Upper lobe of right lung (tissue), 1 donor: Measurements from ENCODE around the gene DGLUCY. TPM values are rescaled to one million over a fixed set of nuclear protein-coding genes. Genes with fewer than 3 reads are reported as not detected.

ENCODE experiments used
- ATAC-seq: fragments of 200-7000 bp; cut with Tn5 transposase; one replicate; pipeline ENCODE4 v1.9.1; 2020; ENCODE audit warnings: mild to moderate bottlenecking, moderate library complexity
- DNase-seq: peaks from one replicate; pipeline ENCODE4 v3.0.0-alpha.2; 2020
- H3K27ac ChIP-seq: fragments of 200-600 bp; one replicate; pipeline ENCODE4 v1.8.0; 2022
- H3K27me3 ChIP-seq: fragments of 200-600 bp; one replicate; pipeline ENCODE4 v1.8.0; 2022; ENCODE audit warnings: mild to moderate bottlenecking
- H3K36me3 ChIP-seq: fragments of 200-600 bp; one replicate; pipeline ENCODE4 v1.8.0; 2022
- H3K4me1 ChIP-seq: fragments of 200-600 bp; one replicate; pipeline ENCODE4 v1.8.0; 2022
- H3K4me3 ChIP-seq: fragments of 200-600 bp; one replicate; pipeline ENCODE4 v1.8.0; 2022; ENCODE audit warnings: mild to moderate bottlenecking
- H3K9me3 ChIP-seq: fragments of 200-600 bp; one replicate; pipeline ENCODE4 v1.8.0; 2022
- intact Hi-C: fragments of 100-400 bp; cut with DNase I; formaldehyde crosslinking; loops from one replicate; pipeline ENCODE4 v1.11.0; 2022
- total RNA-seq: library from RNA; stranded (reverse); fragmentation: NEBNext Ultra II Directional; extraction: Animal tissue kit (Norgen Biotek cat#: 25700); gene quantifications from one replicate; pipeline ENCODE4 v1.2.1, GENCODE V29; 2021
- TF ChIP-seq, protein P1 (sequence below): fragments of 200-600 bp; IDR thresholded peaks from one replicate; pipeline ENCODE4 v1.8.0; 2022; ENCODE audit warnings: antibody characterized with exemption
- donor health status: DM: no; HTN: yes; CAD: no; lungs with severe emphysema.

DGLUCY gene
- total RNA-seq, 1 donor from 2014 or later: 77.6 TPM

DNA sequence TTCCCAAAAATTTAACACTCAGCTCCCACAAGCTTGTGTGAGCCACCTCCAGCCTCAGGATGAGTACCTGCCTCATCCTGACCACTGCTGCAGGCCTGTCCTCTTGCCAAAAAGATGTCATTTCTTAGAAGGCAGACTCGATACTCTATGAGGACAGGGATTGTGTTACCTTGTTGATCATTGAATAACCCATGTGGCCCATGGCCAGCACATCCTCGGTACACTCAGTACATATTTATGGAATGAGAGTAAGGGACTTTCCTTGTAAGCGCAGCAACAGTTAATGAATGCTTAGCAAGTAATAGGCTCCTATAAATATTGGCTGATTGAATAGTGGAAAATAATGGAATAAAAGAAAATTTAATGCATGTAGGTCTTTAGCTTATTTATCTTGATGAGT is 15.3 kb upstream of the DGLUCY start:
- TF ChIP-seq, protein P1, sequence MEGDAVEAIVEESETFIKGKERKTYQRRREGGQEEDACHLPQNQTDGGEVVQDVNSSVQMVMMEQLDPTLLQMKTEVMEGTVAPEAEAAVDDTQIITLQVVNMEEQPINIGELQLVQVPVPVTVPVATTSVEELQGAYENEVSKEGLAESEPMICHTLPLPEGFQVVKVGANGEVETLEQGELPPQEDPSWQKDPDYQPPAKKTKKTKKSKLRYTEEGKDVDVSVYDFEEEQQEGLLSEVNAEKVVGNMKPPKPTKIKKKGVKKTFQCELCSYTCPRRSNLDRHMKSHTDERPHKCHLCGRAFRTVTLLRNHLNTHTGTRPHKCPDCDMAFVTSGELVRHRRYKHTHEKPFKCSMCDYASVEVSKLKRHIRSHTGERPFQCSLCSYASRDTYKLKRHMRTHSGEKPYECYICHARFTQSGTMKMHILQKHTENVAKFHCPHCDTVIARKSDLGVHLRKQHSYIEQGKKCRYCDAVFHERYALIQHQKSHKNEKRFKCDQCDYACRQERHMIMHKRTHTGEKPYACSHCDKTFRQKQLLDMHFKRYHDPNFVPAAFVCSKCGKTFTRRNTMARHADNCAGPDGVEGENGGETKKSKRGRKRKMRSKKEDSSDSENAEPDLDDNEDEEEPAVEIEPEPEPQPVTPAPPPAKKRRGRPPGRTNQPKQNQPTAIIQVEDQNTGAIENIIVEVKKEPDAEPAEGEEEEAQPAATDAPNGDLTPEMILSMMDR: no peak
- intact Hi-C loops: no loop called here
- no peak for DNase-seq

DNA sequence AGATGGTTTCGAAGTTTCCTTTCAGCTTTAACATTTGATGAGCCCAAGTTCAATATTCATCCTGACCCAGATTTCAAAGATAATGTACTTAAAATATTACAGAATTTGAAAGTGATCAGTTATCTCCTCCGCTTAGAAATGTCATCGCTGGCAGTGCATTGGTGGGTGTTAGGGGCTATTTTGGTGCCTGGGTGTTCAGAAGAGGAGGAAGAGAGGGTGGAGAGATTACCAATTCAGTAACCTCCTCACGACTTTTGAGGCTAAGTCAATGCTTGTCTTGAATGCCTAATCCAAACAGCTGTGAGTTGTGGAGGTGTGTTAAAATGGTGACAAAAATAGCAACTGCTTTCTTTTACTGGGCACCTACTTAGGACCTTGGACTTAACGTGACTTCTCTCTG is 13.8 kb upstream of the DGLUCY start:
- TF ChIP-seq, protein P1: no peak
- Histone ChIP-seq H3K9me3 (no peaks in the 10 kb centered on the region), H3K4me1 (no peaks in the 10 kb centered on the region), H3K4me3 (no peak overlapping the region), H3K27me3 (no peaks in the 10 kb centered on the region), H3K36me3 (no peaks in the 10 kb centered on the region), H3K27ac (no peak overlapping the region)
- intact Hi-C loops: no loop called here
- ATAC-seq: no peak
- DNase-seq: no peak

More for the DNA sequence above, 15.3 kb upstream of the DGLUCY start:
- H3K27me3 ChIP-seq: no peaks in the 10 kb centered on the region
- no peaks in the 10 kb centered on the region for H3K4me1 ChIP-seq
- no peaks in the 10 kb centered on the region for H3K36me3 ChIP-seq
- no peak overlapping the region for H3K4me3 ChIP-seq
- ATAC-seq: no peak
- H3K27ac ChIP-seq: no peak overlapping the region
- no peaks in the 10 kb centered on the region for H3K9me3 ChIP-seq

DNA sequence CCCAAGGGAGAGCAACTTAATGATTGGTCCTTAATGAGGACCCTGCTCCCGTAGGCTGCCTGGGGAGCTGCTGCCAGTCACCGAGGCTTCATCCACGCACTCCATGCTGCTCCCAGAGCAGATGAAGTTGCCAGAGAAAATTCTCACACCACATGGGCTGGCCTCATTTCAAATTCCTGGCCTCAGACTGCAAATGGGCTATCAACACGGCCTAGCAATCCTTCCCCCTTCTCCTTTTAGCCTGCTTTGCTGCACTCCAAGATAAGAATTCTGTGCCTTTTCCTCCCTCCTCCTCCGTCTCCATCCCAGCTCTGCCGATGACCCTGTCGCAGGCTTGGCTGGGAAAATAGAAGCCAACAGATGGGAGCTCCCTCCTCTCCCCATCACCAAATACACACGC is 10.8 kb upstream of the DGLUCY start:
- Histone ChIP-seq H3K4me3 (no peak overlapping the region), H3K9me3 (no peaks in the 10 kb centered on the region), H3K27me3 (no peaks in the 10 kb centered on the region), H3K4me1 (no peaks in the 10 kb centered on the region), H3K36me3 (no peaks in the 10 kb centered on the region), H3K27ac (no peak overlapping the region)
- TF ChIP-seq, protein P1: no peak
- no peak for DNase-seq
- ATAC-seq: no peak
- intact Hi-C loops: no loop called here

DNA sequence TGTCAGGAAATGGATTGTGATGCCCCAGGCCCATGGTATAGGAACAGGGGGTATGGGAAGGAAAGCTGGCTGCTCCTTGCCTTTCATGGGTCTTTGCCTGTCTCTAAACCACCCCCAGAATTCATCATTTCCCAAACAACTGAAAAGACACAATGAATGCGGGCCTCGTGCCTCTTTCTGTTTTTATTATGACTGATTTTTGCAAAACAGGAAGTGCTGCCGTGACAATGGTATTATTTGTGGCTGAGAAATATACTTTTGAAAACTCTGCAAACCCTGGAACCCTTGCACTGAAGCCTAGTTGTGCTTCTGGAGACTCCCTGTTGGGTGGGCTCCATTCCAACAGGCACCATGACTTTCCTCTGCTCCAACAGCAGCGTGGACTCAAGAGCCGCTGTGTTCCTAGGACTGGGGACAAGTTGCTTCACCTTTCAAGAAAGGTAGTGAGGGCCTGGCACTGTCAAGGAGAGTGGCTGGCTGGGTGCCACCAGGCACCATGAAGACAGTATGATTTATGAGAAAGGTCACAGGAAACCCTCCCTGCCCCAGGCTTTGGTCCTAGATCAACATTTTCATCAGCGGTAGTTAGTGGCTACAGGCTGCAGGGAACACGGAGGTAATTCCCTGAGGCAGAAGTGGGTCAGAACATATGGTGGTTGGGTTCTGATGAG is 4.8 kb upstream of the DGLUCY start:
- intact Hi-C loops: no loop called here
- peak overlapping the region; percentile 31 for H3K27ac ChIP-seq
- H3K4me3 ChIP-seq: no peak overlapping the region
- no peaks in the 10 kb centered on the region for H3K27me3 ChIP-seq
- no peaks in the 10 kb centered on the region for H3K9me3 ChIP-seq
- no peaks in the 10 kb centered on the region for H3K36me3 ChIP-seq
- TF ChIP-seq, protein P1: no peak
- no peak for ATAC-seq
- peak; percentile 67 for DNase-seq
- peaks cover 22% of the 10 kb centered on the region for H3K4me1 ChIP-seq

DNA sequence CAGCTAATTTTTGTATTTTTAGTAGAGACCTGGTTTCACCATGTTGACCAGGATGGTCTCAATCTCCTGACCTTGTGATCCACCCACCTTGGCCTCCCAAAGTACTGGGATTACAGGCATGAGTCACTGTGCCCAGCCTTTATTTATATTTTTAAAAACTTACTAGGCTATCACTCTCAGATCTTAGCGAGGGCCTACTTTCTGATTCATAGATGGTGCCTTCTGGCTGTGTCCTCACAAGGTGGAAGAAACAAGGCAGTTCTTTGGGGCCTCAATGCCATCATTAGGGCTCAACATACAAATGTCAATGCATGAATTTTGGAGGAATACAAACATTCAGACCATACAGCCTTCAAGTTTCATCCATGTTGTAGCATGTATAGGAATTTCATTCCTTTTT is 2.4 kb upstream of the DGLUCY start:
- Histone ChIP-seq H3K4me3 (no peak overlapping the region), H3K4me1 (peaks cover 33% of the 10 kb centered on the region), H3K9me3 (no peaks in the 10 kb centered on the region), H3K27me3 (no peaks in the 10 kb centered on the region), H3K36me3 (no peaks in the 10 kb centered on the region), H3K27ac (no peak overlapping the region)
- intact Hi-C loops: no loop called here
- DNase-seq (no peak), ATAC-seq (no peak)
- TF ChIP-seq, protein P1: no peak

DNA sequence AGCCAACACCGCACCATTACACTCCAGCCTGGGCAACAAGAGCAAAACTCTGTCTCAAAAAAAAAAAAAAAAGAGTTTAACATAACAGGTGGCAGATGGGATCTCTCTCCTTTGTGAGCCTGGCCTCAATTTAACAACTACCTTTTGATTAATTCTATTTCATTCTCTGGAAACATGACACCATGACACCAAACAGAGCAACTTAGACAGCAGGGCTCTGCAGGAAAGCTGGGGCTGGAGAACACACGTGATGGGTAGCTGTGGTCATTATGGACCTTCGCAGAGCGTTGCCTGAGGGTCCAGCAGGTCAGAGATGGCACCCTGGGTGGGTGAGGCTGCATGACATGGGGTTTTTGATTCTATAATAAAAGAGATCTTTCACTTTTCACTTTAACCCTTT is 1.7 kb upstream of the DGLUCY start:
- no peaks in the 10 kb centered on the region for H3K9me3 ChIP-seq
- H3K27ac ChIP-seq: no peak overlapping the region
- no peak overlapping the region for H3K4me3 ChIP-seq
- no peaks in the 10 kb centered on the region for H3K27me3 ChIP-seq
- no peak for DNase-seq
- peaks cover 41% of the 10 kb centered on the region for H3K4me1 ChIP-seq
- intact Hi-C loops: no loop called here
- ATAC-seq: no peak
- TF ChIP-seq, protein P1: no peak
- H3K36me3 ChIP-seq: no peaks in the 10 kb centered on the region
